Measurements from ENCODE around the gene NEURL1.

NEURL1 gene, protein sequence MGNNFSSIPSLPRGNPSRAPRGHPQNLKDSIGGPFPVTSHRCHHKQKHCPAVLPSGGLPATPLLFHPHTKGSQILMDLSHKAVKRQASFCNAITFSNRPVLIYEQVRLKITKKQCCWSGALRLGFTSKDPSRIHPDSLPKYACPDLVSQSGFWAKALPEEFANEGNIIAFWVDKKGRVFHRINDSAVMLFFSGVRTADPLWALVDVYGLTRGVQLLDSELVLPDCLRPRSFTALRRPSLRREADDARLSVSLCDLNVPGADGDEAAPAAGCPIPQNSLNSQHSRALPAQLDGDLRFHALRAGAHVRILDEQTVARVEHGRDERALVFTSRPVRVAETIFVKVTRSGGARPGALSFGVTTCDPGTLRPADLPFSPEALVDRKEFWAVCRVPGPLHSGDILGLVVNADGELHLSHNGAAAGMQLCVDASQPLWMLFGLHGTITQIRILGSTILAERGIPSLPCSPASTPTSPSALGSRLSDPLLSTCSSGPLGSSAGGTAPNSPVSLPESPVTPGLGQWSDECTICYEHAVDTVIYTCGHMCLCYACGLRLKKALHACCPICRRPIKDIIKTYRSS

DNA sequence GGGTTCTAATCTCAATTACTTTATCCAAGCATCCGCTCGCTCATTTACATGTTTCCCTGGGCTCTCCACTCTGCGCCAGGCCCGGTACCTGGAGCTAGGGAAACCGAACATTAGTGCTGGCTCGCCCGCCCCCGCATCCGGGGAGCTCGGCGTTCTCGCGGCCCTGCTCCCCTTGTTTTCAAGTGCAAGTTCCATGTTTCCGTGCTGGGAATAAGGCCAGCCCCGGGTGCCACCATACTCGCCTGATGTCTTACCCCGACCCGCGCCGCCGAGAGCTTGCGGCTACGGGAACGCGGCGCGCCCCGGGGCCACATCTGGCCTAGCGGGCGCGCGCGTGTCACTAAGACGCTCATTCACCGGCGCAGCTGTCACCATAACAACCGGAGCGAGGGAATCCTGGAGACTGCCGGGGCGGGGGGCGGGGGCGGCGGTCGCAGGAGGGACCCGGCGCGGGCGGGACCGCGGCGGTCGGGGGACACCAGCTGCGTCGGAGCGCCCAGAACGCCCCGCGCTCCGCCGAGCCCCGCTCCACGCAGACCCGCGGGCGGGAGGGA is at the start of gene NEURL1:
Gene NEURL1 (plus strand): TSS at position 344 of the 554 bp plus-strand sequence. CDS start 683 bp downstream, outside the sequence.
- TF ChIP-seq, protein P1, sequence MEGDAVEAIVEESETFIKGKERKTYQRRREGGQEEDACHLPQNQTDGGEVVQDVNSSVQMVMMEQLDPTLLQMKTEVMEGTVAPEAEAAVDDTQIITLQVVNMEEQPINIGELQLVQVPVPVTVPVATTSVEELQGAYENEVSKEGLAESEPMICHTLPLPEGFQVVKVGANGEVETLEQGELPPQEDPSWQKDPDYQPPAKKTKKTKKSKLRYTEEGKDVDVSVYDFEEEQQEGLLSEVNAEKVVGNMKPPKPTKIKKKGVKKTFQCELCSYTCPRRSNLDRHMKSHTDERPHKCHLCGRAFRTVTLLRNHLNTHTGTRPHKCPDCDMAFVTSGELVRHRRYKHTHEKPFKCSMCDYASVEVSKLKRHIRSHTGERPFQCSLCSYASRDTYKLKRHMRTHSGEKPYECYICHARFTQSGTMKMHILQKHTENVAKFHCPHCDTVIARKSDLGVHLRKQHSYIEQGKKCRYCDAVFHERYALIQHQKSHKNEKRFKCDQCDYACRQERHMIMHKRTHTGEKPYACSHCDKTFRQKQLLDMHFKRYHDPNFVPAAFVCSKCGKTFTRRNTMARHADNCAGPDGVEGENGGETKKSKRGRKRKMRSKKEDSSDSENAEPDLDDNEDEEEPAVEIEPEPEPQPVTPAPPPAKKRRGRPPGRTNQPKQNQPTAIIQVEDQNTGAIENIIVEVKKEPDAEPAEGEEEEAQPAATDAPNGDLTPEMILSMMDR (conservative IDR thresholded peaks at IDR 0.05) = no peak
- no peak within 1 kb of the TSS; the same call in 1 of the 2 replicates for H3K27ac ChIP-seq

DNA sequence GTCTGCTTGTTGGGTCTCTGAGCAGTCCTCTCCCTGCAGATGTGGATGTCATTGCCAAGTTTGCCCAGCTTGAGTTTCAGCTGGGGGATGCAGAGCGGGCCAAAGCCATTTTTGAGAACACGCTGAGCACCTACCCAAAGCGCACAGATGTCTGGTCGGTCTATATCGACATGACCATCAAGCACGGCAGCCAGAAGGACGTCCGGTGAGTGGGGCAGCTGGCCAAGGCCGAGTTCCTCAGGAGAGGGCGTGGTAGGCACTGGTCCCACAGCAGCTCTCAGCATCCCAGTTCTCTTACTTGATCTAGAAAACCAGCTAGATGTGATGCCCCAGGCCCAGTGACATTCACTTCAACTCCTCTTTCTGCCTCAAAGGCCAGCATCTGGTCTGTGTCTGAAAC is 49.0 kb upstream of the NEURL1 start:
- no peak overlapping the region for H3K27ac ChIP-seq
- TF ChIP-seq, protein P1 (conservative IDR thresholded peaks at IDR 0.05) = no peak

DNA sequence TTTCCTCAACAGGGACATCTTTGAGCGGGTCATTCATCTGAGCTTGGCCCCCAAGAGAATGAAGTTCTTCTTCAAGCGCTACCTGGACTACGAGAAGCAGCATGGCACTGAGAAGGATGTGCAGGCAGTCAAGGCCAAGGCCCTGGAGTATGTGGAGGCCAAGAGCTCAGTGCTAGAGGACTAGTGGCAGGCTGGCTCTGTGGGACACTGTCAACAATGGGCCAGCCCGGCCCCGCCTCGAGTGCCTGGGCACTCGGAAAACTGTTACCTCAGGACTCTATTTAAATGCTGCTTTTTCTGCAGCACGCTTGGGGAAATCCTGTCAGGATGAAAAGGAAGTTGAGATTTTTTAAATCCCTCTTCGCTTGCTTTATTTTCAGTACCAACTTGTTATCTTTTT is 48.1 kb upstream of the NEURL1 start:
- TF ChIP-seq, protein P1 (conservative IDR thresholded peaks at IDR 0.05) = no peak
- H3K27ac ChIP-seq = no peak overlapping the region

DNA sequence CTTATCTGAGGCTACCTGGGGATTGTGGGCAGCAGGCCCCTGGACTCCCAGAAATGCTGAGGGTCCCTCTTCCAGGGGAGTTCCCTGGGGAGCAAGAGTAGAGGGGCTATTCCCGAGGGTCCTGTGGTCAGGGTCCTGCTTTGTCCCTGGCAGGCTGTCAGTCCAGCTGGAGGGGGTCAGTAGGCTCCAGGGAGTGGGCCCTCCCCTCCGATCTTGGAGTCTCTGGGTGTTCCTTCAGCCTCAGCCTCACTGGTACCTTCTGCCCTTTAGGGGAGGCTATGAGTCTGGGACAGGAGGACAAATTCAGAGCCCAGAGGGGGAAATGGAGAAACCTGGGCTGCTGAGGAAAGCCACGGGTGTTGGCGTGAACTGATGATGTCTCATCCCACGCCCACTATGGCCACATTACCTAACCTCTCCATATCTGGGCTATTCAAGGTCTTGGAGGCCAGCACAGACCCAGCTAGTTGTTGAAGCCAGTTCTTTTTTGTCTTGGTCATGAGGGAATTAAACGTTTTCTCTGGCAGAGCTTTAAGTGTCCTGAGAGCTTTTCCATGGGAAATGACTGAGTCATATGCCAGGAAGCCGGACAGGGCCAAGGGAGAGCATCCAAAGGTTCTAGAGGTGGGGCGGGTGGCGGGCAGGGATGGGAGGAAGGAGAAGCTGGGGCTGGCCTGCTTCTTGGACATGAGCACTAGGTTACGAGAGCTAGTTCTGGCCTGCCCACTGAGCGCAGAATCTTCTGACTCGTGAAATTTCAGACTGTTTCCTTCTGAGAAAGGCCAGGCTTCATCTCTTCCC is 47.5 kb upstream of the NEURL1 start:
- TF ChIP-seq, protein P1 (conservative IDR thresholded peaks at IDR 0.05) = no peak
- H3K27ac ChIP-seq = no peak overlapping the region

DNA sequence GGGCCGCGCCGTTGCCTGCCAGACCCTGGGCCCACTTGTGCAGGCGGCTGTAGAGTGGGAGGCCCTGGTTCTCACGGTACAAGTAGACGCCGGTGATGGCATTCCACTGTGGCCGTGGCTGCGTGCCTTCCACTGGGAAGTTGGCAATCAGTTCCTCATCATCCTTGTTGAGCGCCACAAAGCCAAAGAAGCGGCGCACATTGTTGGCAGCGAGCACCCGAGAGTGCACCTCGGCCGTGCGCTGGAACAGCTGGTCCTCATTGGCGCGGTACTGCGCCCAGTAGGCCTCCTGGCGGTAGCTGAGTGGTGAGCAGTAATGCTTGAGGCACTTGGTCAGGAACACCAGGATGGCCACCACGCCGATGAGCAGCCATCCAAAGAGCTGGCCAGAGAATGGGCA is 46.3 kb upstream of the NEURL1 start:
- TF ChIP-seq, protein P1 (conservative IDR thresholded peaks at IDR 0.05) = no peak
- H3K27ac ChIP-seq = no peak overlapping the region

DNA sequence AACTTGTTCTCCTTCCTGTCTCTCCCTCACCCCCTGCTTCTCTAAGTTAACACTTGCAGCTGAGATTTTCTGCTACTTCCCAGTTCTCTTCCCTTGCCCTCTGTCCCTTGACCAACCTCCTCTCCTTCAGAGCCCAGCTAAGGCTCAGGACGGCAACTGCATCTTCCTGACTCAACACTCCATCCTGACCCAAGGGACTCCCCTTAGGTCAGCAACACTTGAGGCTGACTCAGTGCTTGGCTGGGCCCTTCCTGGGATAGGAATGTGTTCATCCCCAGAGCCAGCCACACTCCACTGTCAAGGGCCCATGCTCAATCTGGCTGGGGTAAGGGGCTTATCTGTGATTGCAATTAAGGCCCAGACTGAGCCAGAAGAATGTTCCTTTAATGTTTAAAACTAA is 44.8 kb upstream of the NEURL1 start:
- no peak overlapping the region for H3K27ac ChIP-seq
- TF ChIP-seq, protein P1 (conservative IDR thresholded peaks at IDR 0.05) = no peak

Measured in VCaP (cell line).